NK-92 treated with Interleukin-12 subunit alpha and Interleukin-12 subunit beta, amount 100 ng/mL, for 24 hours (cell line): ENCODE measurements around the gene WDFY2.
"Not testable (repeated sequence)": the region's sequence is repeated elsewhere in the genome, so short reads cannot be mapped to it uniquely, and the experiment has no call there.

Source experiments
- DNase-seq: peaks from one replicate; lab custom pipeline; 2025; lab: John Stamatoyannopoulos, UW

WDFY2 gene

GRCh38 chr13:51583875-51584730 lies at the start of gene WDFY2:
WDFY2 (plus strand) TSS chr13:51584462; CDS start chr13:51584688, 226 bp downstream.
- DNase-seq, result peak; percentile 100

GRCh38 chr13:51538591-51539179 lies 45.6 kb upstream of the WDFY2 start:
- no peak for DNase-seq

- DNase-seq, result no peak
These were observed 44.4 kb upstream of the WDFY2 start for GRCh38 chr13:51539887-51540286.

- no peak for DNase-seq
These were observed 43.2 kb upstream of the WDFY2 start for GRCh38 chr13:51541037-51541436.

GRCh38 chr13:51541809-51542258 lies 42.4 kb upstream of the WDFY2 start:
- DNase-seq, result no peak

GRCh38 chr13:51542346-51543242 lies 41.7 kb upstream of the WDFY2 start:
- DNase-seq, result no peak

- not testable (repeated sequence) for DNase-seq
These were observed 38.8 kb upstream of the WDFY2 start for GRCh38 chr13:51545446-51545845.

GRCh38 chr13:51547425-51548176 lies 36.7 kb upstream of the WDFY2 start:
- DNase-seq, result no peak

- no peak for DNase-seq
These were observed 35.2 kb upstream of the WDFY2 start for GRCh38 chr13:51549050-51549449.

GRCh38 chr13:51549593-51549992 lies 34.7 kb upstream of the WDFY2 start:
- DNase-seq, result no peak

- DNase-seq, result no peak
These were observed 34.1 kb upstream of the WDFY2 start for GRCh38 chr13:51550151-51550550.

- DNase-seq, result no peak
These were observed 32.8 kb upstream of the WDFY2 start for GRCh38 chr13:51551416-51551815.

GRCh38 chr13:51552027-51552426 lies 32.2 kb upstream of the WDFY2 start:
- no peak for DNase-seq

GRCh38 chr13:51553531-51553930 lies 30.7 kb upstream of the WDFY2 start:
- no peak for DNase-seq

- DNase-seq, result no peak
These were observed 27.5 kb upstream of the WDFY2 start for GRCh38 chr13:51556740-51557139.

- no peak for DNase-seq
These were observed 26.8 kb upstream of the WDFY2 start for GRCh38 chr13:51557438-51557837.

GRCh38 chr13:51557875-51558612 lies 26.2 kb upstream of the WDFY2 start:
- no peak for DNase-seq

GRCh38 chr13:51559946-51560735 lies 24.1 kb upstream of the WDFY2 start:
- no peak for DNase-seq

GRCh38 chr13:51562011-51562671 lies 22.1 kb upstream of the WDFY2 start:
- no peak for DNase-seq

- no peak for DNase-seq
These were observed 20.0 kb upstream of the WDFY2 start for GRCh38 chr13:51564252-51564651.
